ENCODE measurements around the gene PDE3B.
"Not testable (repeated sequence)": the region's sequence is repeated elsewhere in the genome, so short reads cannot be mapped to it uniquely, and the experiment has no call there.

PDE3B gene

DNA sequence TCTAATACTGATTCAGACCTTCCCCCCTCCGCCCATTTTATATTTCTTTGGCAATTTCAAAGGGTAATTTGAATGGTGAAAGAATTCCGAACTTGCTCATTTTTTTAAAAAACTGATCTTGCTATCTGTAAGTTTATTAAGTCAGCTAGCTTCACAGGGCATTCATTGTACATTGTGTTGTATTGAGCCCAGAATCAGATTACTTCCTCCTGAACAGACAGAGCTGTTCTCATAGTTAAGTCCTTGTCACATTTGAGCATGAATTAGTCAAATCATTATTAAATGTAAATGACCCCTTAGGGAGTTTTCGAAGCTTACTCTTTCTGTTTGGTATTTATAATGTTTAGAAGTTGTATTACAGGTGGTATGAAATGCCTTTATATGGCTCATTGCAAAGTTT is 214.0 kb downstream of the PDE3B start:
- no peak overlapping the region for H3K4me3 Mint-ChIP-seq
- H3K36me3 Mint-ChIP-seq (ENCODE audit: low read depth), result peaks cover 13% of the 10 kb centered on the region
- H3K9me3 Mint-ChIP-seq, result no peaks in the 10 kb centered on the region
- H3K27me3 Mint-ChIP-seq (ENCODE audit: low read depth), result no peaks in the 10 kb centered on the region
- TF ChIP-seq, protein P1, sequence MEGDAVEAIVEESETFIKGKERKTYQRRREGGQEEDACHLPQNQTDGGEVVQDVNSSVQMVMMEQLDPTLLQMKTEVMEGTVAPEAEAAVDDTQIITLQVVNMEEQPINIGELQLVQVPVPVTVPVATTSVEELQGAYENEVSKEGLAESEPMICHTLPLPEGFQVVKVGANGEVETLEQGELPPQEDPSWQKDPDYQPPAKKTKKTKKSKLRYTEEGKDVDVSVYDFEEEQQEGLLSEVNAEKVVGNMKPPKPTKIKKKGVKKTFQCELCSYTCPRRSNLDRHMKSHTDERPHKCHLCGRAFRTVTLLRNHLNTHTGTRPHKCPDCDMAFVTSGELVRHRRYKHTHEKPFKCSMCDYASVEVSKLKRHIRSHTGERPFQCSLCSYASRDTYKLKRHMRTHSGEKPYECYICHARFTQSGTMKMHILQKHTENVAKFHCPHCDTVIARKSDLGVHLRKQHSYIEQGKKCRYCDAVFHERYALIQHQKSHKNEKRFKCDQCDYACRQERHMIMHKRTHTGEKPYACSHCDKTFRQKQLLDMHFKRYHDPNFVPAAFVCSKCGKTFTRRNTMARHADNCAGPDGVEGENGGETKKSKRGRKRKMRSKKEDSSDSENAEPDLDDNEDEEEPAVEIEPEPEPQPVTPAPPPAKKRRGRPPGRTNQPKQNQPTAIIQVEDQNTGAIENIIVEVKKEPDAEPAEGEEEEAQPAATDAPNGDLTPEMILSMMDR (IDR thresholded peaks at IDR 0.05; ENCODE audit: unreplicated experiment in 3 of 3), result no peak
- no peaks in the 10 kb centered on the region for H3K4me1 Mint-ChIP-seq
- H3K27ac Mint-ChIP-seq, result no peak overlapping the region

DNA sequence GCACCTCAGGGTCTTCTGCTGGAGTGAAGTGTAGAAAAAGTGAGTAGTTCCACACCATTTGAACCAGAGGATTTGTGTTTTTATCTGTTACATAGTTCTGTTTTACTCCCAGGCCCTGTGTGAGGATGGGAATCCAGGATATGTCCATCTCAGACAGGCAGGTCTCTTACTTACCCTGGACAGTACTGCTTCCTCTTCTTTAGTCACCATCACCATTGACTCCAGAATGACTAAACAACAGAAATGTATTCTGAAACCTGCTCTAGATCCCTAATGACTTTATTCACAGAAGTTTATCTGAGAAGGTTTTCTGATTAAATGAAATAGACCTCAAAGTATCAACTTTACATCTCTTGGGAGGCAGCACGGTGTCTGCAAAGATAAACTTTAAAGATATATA is 214.8 kb downstream of the PDE3B start:
- Mint-ChIP-seq H3K9me3 (no peaks in the 10 kb centered on the region), H3K27me3 (ENCODE audit: low read depth) (no peaks in the 10 kb centered on the region), H3K4me1 (no peaks in the 10 kb centered on the region), H3K4me3 (no peak overlapping the region), H3K27ac (no peak overlapping the region), H3K36me3 (ENCODE audit: low read depth) (peaks cover 20% of the 10 kb centered on the region)
- TF ChIP-seq, protein P1 (IDR thresholded peaks at IDR 0.05; ENCODE audit: unreplicated experiment in 3 of 3), result no peak

DNA sequence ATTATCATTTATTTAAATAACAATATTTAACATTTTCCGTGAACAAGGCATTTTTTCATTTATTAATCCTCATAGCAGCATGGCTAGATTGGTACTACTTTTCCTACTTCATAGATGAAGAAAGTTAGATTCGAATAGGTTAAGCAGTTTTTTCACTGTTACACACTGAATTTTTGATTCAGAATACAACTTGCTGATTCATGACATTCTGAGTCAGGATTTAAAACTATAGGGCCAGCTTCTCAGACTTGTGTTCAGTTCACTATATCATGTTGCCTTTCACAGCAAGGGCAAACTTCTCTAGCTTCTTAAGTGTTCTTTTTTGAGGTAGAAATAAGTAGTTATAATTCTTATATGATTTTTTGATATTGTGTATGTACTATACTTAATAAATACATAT is 216.9 kb downstream of the PDE3B start:
- TF ChIP-seq, protein P1 (IDR thresholded peaks at IDR 0.05; ENCODE audit: unreplicated experiment in 3 of 3), result no peak
- peaks cover 36% of the 10 kb centered on the region for H3K36me3 Mint-ChIP-seq (ENCODE audit: low read depth)
- H3K4me3 Mint-ChIP-seq, result no peak overlapping the region
- H3K27me3 Mint-ChIP-seq (ENCODE audit: low read depth), result no peaks in the 10 kb centered on the region
- H3K9me3 Mint-ChIP-seq, result peaks cover 11% of the 10 kb centered on the region
- H3K27ac Mint-ChIP-seq, result no peak overlapping the region
- H3K4me1 Mint-ChIP-seq, result no peaks in the 10 kb centered on the region

DNA sequence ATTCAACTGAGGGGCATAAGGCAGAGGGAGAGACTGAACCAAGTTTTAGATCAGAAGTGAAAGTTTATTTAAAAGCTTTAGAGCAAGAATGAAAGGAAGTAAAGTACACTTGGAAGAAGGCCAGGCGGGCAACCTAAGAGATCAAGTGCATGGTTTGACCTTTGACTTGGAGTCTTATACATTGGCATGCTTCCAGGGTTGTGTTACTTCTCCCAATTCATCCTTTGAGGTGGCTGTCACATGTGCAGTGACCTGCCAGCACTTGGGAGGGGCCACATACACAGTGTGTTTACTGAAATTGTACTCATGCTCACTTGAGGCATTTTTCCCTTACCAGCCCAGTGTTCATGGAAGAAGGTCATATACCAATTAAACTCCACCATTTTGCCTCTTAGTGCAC is 218.1 kb downstream of the PDE3B start:
- TF ChIP-seq, protein P1 (IDR thresholded peaks at IDR 0.05; ENCODE audit: unreplicated experiment in 3 of 3), result no peak
- H3K9me3 Mint-ChIP-seq, result peaks cover 11% of the 10 kb centered on the region
- no peaks in the 10 kb centered on the region for H3K4me1 Mint-ChIP-seq
- no peak overlapping the region for H3K27ac Mint-ChIP-seq
- no peak overlapping the region for H3K4me3 Mint-ChIP-seq
- no peaks in the 10 kb centered on the region for H3K27me3 Mint-ChIP-seq (ENCODE audit: low read depth)
- peaks cover 36% of the 10 kb centered on the region for H3K36me3 Mint-ChIP-seq (ENCODE audit: low read depth)

DNA sequence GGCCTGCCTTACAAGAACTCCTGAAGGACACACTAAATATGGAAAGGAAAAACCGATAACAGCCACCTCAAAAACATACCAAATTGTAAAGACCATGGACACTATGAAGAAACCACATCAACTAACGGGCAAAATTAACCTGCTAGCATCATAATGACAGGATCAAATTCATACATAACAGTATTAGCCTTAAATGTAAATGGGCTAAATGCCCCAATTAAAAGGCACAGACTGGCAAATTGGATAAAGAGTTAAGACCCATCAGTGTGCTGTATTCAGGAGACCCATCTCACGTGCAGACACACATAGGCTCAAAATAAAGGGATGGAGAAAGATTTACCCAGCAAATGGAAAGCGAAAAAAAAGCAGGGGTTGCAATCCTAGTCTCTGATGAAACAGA is 220.2 kb downstream of the PDE3B start:
- H3K9me3 Mint-ChIP-seq, result peaks cover 11% of the 10 kb centered on the region
- H3K27ac Mint-ChIP-seq; H3K4me3 Mint-ChIP-seq; H3K4me1 Mint-ChIP-seq; H3K27me3 Mint-ChIP-seq (ENCODE audit: low read depth): not testable (repeated sequence)
- peaks cover 39% of the 10 kb centered on the region for H3K36me3 Mint-ChIP-seq (ENCODE audit: low read depth)

DNA sequence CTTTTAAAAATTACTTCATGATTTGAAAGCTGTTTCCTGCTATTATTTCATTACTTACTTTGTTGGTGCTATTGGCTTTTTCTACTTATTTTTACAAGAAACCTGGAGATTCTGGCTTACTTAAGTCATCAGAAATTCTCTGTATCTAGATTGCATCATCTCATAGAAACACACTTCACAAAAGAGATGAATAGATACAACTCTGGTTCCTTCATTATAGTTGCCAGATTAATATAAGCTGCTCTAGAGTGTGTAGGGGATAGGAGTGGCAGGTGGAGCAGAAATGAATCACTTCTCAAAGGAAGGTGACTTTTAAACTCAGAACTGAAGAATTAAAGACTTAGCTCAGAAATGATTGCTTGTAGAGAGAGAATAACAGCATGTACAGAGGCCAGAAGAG is 228.4 kb downstream of the PDE3B start:
- Mint-ChIP-seq H3K4me1 (no peaks in the 10 kb centered on the region), H3K36me3 (ENCODE audit: low read depth) (peaks cover 7% of the 10 kb centered on the region), H3K27me3 (ENCODE audit: low read depth) (no peaks in the 10 kb centered on the region), H3K4me3 (no peak overlapping the region), H3K9me3 (no peaks in the 10 kb centered on the region), H3K27ac (no peak overlapping the region)
- TF ChIP-seq, protein P1 (IDR thresholded peaks at IDR 0.05; ENCODE audit: unreplicated experiment in 3 of 3), result no peak
